Adrenal gland (tissue), 12 donors: ENCODE measurements around the gene KLC3. TPM values are rescaled to one million over a fixed set of nuclear protein-coding genes. Genes with fewer than 3 reads are reported as not detected.

Experiments used
- DNase-seq, 7 donors: peaks; one replicate each; pipeline ENCODE4 v3.0.0-alpha.2; 2019 to 2020
- H3K27ac ChIP-seq, 5 donors: fragments of 200-600 bp; sonication (generic) in 4 of 5; 1 replicate in 3 of 5; 2 replicates in 2 of 5; pipeline versions ENCODE4 v1.5.1 to v1.8.0; 2016 to 2020; ENCODE audit warnings: mild to moderate bottlenecking in 1 of 5
- H3K27me3 ChIP-seq: fragments of 200-600 bp; 2 replicates; pipeline ENCODE4 v1.8.0; 2021
- H3K36me3 ChIP-seq, 2 donors: fragments of 200-600 bp; replicated peaks in 1 of 2; 1 replicate in 1 of 2; 2 replicates in 1 of 2; pipeline versions ENCODE4 v1.5.1 to v1.8.0; 2018 to 2022
- H3K4me1 ChIP-seq, 2 donors: fragments of 200-600 bp; replicated peaks in 1 of 2; 1 replicate in 1 of 2; 2 replicates in 1 of 2; pipeline versions ENCODE4 v1.5.1 to v1.8.0; 2018 to 2021
- H3K4me3 ChIP-seq, 4 donors: fragments of 200-600 bp; sonication (generic) in 3 of 4; one replicate each; pipeline ENCODE4 v1.5.1; 2016 to 2018
- H3K9me3 ChIP-seq, 3 donors: fragments of 200-600 bp; sonication (generic) in 1 of 3; replicated peaks in 1 of 3; 1 replicate in 2 of 3; 2 replicates in 1 of 3; pipeline versions ENCODE4 v1.5.1 to v1.8.0; 2016 to 2021
- POLR2A ChIP-seq, 2 donors: fragments of 450-650 bp; IDR thresholded peaks; one replicate each; pipeline ENCODE4 v1.6.1; 2017; ENCODE audit warnings: antibody characterized with exemption in 2 of 2, mild to moderate bottlenecking in 2 of 2, moderate library complexity in 1 of 2
- WGBS, 4 donors: extraction: QIAGEN DNeasy Blood & Tissue Kit in 2 of 4; methylation state at CpG; one replicate each; pipeline versions ENCODE4 v1.1.5 to v1.1.7; 2013 to 2017; 5-methylcytosine and 5-hydroxymethylcytosine counted together
- intact Hi-C, 2 donors: fragments of 100-400 bp; cut with DNase I; formaldehyde crosslinking; loops; one replicate each; pipeline versions ENCODE4 v1.14.1 to v1.15.0; 2022 to 2023
- polyA plus RNA-seq, 3 donors: library from polyadenylated mRNA; stranded (reverse); fragments of 200-250 nt in 2 of 3; fragments of 350-450 nt in 1 of 3; fragmentation: Illumina TruSeq in 1 of 3; extraction: RNeasy Lipid Tissue Mini Kit (QIAGEN cat#74804) in 1 of 3; gene quantifications; one replicate each; pipeline ENCODE4 v1.2.3, GENCODE V29; 2013 to 2014
- total RNA-seq, 9 donors: library from RNA; depleted of rRNA in 4 of 9; stranded (reverse); fragments of >200 nt in 4 of 9; fragments of 120-200 nt in 1 of 9; fragmentation: NEBNext Ultra II Directional in 1 of 9; extraction: Animal tissue kit (Norgen Biotek cat#: 25700) in 1 of 9; gene quantifications; one replicate each; pipeline versions ENCODE4 v1.1.0 to v1.2.4, GENCODE V29; 2013 to 2023
- TF ChIP-seq, protein P1 (sequence below), 6 experiments: fragments of 450-650 bp in 4 of 6; fragments of 200-600 bp in 2 of 6; sonication (generic) in 1 of 6; IDR thresholded peaks; 1 replicate in 5 of 6; 2 replicates in 1 of 6; pipeline versions ENCODE4 v1.5.1 to v1.8.0; 2016 to 2021; ENCODE audit warnings: antibody characterized with exemption in 6 of 6, mild to moderate bottlenecking in 2 of 6, moderate library complexity in 1 of 6
- donor health status: healthy with polysubstance abuse.
- donor health status: Bipolar disorder and iron deficiency.
- donor health status: DM: yes; HTN: yes; CAD: no.
- donor health status: DM: no; HTN: no; CAD: no.
- donor health status: DM: no; HTN: no; CAD: no.
- donor health status: DM: yes; HTN: yes; CAD: no.

Gene KLC3
- total and polyA plus RNA-seq, 12 donors: 0.16 to 0.30 (median 0.17) TPM; not detected in 7

DNA sequence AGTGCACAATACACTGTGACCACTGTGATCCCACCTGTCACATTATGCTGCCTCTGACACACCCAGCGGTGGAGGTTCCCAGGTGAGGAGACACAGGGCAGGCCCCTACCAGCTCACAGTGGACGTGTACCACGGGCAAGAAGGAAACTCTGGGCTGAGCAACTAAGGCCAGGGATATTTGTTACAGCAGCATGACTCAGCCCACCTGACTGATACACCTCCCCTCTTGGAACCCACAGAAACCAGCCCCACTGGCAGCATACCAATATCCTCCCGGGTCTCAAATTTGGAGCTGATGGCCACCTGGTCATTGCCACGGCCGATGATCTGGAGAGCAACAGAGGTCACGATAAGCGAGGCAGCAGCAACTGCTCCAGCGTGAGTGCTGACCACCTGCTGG is 14.9 kb downstream of the KLC3 start:
- no peak overlapping the region for H3K27ac ChIP-seq
- H3K9me3 ChIP-seq: no peaks in the 10 kb centered on the region
- DNase-seq: no peak
- H3K27me3 ChIP-seq: no peaks in the 10 kb centered on the region
- TF ChIP-seq, protein P1, sequence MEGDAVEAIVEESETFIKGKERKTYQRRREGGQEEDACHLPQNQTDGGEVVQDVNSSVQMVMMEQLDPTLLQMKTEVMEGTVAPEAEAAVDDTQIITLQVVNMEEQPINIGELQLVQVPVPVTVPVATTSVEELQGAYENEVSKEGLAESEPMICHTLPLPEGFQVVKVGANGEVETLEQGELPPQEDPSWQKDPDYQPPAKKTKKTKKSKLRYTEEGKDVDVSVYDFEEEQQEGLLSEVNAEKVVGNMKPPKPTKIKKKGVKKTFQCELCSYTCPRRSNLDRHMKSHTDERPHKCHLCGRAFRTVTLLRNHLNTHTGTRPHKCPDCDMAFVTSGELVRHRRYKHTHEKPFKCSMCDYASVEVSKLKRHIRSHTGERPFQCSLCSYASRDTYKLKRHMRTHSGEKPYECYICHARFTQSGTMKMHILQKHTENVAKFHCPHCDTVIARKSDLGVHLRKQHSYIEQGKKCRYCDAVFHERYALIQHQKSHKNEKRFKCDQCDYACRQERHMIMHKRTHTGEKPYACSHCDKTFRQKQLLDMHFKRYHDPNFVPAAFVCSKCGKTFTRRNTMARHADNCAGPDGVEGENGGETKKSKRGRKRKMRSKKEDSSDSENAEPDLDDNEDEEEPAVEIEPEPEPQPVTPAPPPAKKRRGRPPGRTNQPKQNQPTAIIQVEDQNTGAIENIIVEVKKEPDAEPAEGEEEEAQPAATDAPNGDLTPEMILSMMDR (IDR thresholded peaks at IDR 0.05): no peak
- no peak for TF ChIP-seq POLR2A (IDR thresholded peaks at IDR 0.05)
- H3K4me1 ChIP-seq: no peaks in the 10 kb centered on the region
- intact Hi-C loops: loop anchor here in 1 of 2 donors (10.0 kb wide), 1 partner anchor 341 kb away; no protein-coding TSS in a partner anchor
- peaks cover 0 to 31% of the 10 kb centered on the region in 2 donors for H3K36me3 ChIP-seq
- no peak overlapping the region for H3K4me3 ChIP-seq
- WGBS, 4 donors: 92 to 100% (median 98%) methylated on average over 8 to 9 of the region's 9 CpGs

DNA sequence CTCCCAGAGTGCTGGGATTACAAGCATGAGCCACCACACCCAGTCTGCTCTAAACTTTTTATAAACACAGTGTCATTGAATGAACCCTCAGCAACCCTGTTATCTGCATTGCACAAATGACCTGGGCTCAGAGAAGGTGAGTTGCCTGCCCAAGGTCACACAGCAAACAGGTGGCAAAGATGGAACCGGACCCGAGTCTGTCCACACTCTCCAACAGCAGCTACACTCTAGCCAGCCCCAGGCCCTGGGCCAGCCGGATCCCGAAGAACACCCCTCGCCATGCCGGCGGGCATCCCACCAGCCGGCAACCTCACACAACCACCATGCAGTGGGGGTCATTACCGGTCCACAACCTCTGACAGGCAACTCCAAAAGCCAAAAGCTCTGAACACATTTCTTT is 15.4 kb downstream of the KLC3 start:
- H3K9me3 ChIP-seq: no peaks in the 10 kb centered on the region
- no peaks in the 10 kb centered on the region for H3K4me1 ChIP-seq
- H3K36me3 ChIP-seq: peaks cover 0 to 31% of the 10 kb centered on the region in 2 donors
- H3K27me3 ChIP-seq: no peaks in the 10 kb centered on the region
- no peak overlapping the region for H3K27ac ChIP-seq
- TF ChIP-seq POLR2A (IDR thresholded peaks at IDR 0.05): no peak
- TF ChIP-seq, protein P1 (IDR thresholded peaks at IDR 0.05): no peak
- no peak overlapping the region for H3K4me3 ChIP-seq
- DNase-seq: no peak
- intact Hi-C loops: loop anchor here in 1 of 2 donors (10.0 kb wide), 1 partner anchor 341 kb away; no protein-coding TSS in a partner anchor
- WGBS, 4 donors: 80 to 98% (median 98%) methylated on average over 1 to 9 of the region's 9 CpGs

DNA sequence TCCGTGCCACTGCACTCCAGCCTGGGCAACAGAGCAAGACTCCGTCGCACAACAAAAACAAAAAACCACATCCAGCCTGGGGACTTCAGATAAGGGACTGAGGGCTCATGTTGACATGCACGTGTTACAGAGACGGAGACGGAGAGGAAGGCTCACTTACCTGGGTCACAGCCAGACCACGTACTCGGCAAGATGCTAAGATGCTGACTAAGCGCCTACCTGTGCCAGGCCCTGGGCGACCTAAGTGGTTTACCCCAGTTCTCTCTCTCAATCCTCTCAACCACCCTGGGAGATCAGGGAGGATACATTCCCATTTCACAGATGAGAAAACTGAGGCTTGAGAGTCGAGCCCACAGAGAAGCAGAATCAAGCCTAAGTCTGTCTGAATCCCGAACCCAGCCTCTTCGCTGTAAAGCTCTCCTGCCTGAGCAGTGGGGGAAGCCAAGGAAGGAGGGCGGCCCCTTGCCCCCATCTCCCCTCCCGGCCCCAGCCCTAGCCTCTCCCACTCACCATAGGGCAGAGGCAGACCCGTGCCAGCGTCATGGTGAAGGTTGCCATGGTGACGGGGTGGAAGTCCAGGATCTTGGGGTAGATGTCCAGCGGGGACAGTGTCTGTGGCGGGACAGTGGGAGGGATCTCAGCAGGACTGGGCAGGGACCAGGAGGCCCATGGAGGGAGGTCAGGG is 16.4 kb downstream of the KLC3 start:
- TF ChIP-seq POLR2A (IDR thresholded peaks at IDR 0.05): no peak
- TF ChIP-seq, protein P1 (IDR thresholded peaks at IDR 0.05): no peak
- intact Hi-C loops: loop anchor here in 1 of 2 donors (10.0 kb wide), 1 partner anchor 342 kb away; no protein-coding TSS in a partner anchor
- WGBS, 4 donors: 90 to 95% (median 93%) methylated on average over 16 to 20 of the region's 20 CpGs
- Histone ChIP-seq H3K36me3 (peaks cover 0 to 40% of the 10 kb centered on the region in 2 donors), H3K27me3 (no peaks in the 10 kb centered on the region), H3K9me3 (no peaks in the 10 kb centered on the region), H3K4me3 (no peak overlapping the region), H3K4me1 (no peaks in the 10 kb centered on the region), H3K27ac (no peak overlapping the region)
- DNase-seq: no peak

DNA sequence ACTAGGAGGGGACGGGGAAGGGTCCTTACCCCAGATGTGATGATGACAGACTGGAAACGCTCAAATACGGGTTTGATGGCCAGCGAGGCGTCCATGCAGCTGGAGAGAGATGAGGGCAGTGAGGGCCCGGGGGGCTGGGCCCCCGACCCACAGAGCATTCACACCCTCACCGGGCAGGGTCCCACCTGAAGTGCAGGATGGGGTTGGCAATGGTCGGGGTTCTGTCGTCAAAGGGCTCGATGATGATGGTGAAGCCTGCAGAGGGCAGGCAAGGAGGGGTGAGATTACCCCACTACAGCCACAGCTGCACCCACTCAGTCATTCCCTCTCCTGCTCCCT is 16.9 kb downstream of the KLC3 start:
- H3K36me3 ChIP-seq: peaks cover 0 to 37% of the 10 kb centered on the region in 2 donors

More for the DNA sequence above, 16.9 kb downstream of the KLC3 start:
- TF ChIP-seq, protein P1 (IDR thresholded peaks at IDR 0.05): no peak
- TF ChIP-seq POLR2A (IDR thresholded peaks at IDR 0.05): no peak
- H3K27ac ChIP-seq: no peak overlapping the region
- no peaks in the 10 kb centered on the region for H3K9me3 ChIP-seq
- whole genome bisulfite sequencing, 4 donors: 92 to 97% (median 95%) methylated on average over 6 to 11 of the region's 11 CpGs
- DNase-seq: no peak
- H3K27me3 ChIP-seq: no peaks in the 10 kb centered on the region
- no peaks in the 10 kb centered on the region for H3K4me1 ChIP-seq
- no peak overlapping the region for H3K4me3 ChIP-seq
- intact Hi-C loops: loop anchor here in 1 of 2 donors (10.0 kb wide), 1 partner anchor 343 kb away; no protein-coding TSS in a partner anchor
